Hindlimb muscle (tissue), 1 donor: ENCODE measurements around the gene ADAMTS10. TPM values are rescaled to one million over a fixed set of nuclear protein-coding genes. Genes with fewer than 3 reads are reported as not detected.
"Not testable (repeated sequence)": the region's sequence is repeated elsewhere in the genome, so short reads cannot be mapped to it uniquely, and the experiment has no call there.

Experiments
- DNase-seq: peaks from one replicate; pipeline ENCODE4 v3.0.0-alpha.2; 2013
- polyA plus RNA-seq: library from polyadenylated mRNA; unstranded; fragments of 120-200 nt; gene quantifications from one replicate; pipeline ENCODE4 v1.2.1, GENCODE V29; 2013; ENCODE audit not compliant: insufficient read length

The ADAMTS10 gene
- 31.2 TPM for polyA plus RNA-seq

GRCh38 chr19:8610041-8610935, at the start of gene ADAMTS10:
Gene ADAMTS10, minus strand, starts transcription at chr19:8610715. Its CDS starts 5,005 bp downstream, at chr19:8605710.
- peak; percentile 55 for DNase-seq

DNA sequence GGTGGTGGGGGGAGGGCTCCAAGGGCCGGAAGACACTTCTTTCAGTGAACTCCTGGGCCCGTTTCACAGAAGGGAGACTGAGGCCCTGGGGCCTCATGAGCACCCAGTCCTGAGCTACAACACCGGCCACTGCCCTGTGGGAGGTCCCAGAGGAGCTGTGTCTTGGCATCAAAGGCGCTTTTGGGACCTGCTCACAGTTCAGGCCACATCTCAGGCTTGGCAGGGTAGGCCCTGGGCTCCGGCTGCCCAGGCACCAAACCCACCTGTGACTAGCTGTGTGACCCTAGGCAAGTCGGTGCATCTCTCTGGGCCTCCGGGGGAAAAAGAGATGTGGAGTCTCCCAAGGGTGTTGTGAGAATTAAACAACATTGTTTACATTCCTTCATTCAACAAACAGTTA, 49.4 kb upstream of the ADAMTS10 start:
- DNase-seq: no peak

- no peak for DNase-seq
Measured at GRCh38 chr19:8657869-8658268, 47.4 kb upstream of the ADAMTS10 start.

DNA sequence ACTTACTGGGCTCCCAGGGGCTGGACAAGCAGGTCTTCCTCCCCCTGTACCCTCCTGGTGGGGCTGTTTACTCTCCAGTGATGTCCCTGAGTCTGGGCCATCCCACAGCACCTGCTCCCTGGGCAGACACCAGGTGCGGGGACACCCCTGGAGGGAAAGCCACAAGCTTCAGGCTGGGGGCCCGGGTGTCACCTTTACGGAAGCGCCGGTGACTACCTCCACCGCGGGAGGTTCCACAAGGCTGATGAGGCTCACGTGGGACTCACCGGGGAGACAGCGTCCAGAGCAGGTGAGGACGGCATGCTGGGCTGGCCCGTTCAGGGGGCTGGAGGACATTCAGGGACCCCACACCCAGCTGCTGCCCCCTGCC, 44.8 kb upstream of the ADAMTS10 start:
- DNase-seq: no peak

GRCh38 chr19:8654591-8655339, 44.2 kb upstream of the ADAMTS10 start:
- peak; percentile 37 for DNase-seq

DNA sequence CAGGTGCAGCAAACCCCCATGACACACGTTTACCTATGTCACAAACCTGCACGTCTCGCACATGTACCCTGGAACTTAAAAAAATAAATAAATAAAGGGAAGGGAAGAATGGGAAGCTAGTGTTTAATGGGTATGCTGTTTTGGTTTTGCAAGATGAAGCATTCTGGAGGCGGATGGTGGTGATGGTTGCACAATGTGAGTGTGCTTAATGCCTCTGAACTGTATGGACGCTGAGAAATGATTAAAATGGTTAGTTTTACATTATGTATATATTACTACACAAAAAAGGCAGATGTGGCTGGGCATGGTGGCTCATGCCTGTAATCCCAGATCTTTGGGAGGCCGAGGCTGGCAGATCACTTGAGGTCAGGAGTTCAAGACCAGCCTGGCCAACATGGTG, 37.7 kb upstream of the ADAMTS10 start:
- no peak for DNase-seq

- DNase-seq: no peak
Measured at GRCh38 chr19:8643860-8644653, 33.5 kb upstream of the ADAMTS10 start.

DNA sequence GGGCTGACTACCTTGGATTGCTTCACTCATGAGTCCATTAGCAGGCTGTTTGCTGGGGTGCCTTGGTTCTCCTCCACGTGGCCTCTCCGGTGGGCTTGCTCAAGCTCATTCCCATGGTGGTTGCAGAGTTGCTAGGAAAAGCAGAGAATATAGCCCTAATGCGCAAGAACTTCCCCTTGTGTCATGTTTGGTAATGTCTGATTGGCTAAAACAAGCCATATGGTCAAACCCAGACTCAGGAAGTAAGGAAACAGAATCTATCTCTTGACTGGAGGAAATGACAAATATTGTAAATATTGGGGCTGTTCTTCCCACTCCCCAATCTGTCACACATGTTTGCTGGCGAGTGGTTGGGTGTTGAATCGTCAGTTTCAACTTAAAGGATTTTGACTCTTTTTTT, 32.0 kb upstream of the ADAMTS10 start:
- no peak for DNase-seq

DNA sequence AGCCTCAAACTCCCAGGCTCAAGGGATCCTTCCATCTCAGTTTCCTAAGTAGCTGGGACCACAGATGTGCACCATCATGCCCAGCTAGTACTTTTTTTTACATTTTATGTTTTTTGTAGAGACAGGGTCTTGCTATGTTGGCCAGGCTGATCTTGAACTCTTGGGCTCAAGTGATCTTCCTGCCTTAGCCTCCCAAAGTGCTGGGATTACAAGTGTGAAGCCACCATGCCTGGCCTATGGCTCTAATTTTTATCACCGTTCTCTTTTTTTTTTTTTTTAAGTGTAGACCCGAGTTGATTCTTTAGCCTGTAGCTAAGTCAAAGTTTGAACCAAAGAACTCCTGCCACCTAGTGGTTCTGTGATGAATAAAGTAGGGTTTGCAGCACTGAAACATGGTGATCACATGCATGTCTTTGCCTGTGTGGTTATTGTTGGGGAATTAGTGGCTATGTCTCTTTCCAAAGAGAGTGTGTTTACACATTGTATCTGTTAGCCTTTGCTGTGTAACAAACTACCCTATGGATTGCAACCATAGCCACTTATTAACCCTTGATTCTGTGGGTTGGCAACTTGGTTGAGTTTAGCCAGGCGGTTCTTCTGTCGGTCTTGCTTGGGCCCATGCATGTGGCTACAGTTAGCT, 31.5 kb upstream of the ADAMTS10 start:
- DNase-seq: peak; percentile 34

DNA sequence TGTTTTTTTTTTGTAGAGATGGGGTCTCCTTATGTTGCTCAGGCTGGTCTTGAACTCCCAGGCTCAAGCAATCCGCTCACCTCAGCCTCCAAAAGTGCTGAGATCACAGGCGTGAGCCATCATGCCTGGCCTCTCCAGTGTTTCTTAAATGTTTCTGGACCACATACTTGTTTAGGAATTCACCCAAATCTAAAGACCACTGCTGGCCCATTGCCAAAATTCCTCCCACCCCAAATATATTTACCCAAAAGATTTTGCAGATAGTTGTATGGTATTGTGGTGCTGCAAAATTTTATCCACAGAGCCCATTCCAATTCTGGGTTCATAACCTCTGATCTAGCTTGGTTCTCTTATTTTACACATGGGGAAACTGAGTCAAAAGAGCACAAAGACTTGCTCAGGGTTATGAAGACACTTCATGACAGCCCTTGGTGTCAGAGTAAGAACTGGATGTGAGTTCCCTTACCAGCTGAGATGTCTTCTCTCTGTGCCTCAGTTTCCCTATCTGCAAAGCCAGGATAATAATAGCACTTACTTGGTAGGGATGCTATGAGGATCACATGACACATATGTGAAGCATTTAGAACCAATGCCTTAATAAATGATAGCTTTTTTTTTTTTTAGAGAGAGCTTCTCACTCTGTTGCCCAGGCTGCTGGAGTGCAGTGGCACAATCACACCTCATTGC, 30.8 kb upstream of the ADAMTS10 start:
- DNase-seq: no peak

- no peak for DNase-seq
Measured at GRCh38 chr19:8640402-8641004, 30.0 kb upstream of the ADAMTS10 start.

DNA sequence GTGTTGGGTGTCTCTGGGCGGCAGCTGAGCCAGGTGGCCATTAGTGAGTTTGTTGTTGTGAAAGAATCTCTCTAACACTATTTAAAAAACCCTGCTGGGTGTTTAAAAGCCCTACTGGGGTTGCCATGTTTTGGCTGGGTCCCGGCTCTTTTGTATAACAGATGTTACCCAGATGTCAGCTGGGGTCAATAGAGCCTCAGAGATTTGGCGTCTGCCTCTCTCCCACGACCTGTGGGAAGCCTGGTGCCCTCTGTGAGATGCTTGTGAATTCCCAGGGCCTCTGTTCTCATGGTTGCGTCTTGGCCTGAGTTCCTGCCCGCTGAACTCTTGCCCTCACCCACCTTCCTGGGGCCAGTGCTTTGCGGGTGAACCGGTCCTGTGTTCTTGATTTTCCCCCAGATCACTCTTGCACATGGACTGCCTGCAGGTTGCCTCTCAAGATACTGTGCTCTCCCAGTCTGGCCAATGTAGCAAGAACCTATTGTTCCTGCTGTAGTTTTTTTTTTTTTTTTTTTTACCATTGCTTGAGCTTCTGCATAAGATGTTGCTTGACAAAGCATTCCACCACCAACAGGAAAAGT, 29.4 kb upstream of the ADAMTS10 start:
- no peak for DNase-seq

GRCh38 chr19:8638078-8638619, 27.6 kb upstream of the ADAMTS10 start:
- DNase-seq: no peak

DNA sequence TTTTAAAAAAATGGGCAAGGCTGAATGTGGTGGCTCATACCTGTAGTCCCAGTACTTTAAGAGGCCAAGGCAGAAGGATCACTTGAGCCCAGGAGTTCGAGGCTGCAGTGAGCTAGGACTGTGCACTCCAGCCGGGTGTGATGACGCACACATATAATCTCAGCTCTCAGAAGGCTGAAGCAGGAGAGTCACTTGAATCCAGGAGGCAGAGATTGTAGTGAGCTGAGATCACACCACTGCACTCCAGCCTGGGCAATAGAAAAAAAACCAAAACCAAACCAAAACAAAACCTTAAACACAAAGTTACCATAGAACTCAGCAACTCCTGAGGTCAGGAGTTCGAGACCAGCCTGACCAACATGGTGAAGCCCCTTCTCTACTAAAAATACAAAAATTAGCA, 26.6 kb upstream of the ADAMTS10 start:
- DNase-seq: not testable (repeated sequence)

DNA sequence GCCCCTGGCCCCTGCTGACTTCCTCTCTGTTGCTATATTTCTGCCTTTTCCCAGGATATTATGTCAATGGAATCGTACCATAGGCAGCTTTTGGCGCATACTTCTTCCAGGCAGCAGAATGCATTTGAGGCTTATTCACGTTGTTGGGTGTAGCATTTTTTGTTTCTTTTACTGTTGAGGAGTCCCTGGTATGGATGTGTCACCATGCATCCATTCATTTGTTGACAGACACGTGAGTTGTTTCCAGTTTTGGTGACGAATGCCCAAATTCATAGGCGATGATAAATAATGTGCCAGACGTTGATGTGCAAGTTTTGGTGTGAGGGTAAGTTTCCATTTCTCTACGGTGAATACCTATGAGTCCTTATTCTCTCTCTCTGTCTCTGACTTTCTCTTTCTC, 24.9 kb upstream of the ADAMTS10 start:
- no peak for DNase-seq

DNA sequence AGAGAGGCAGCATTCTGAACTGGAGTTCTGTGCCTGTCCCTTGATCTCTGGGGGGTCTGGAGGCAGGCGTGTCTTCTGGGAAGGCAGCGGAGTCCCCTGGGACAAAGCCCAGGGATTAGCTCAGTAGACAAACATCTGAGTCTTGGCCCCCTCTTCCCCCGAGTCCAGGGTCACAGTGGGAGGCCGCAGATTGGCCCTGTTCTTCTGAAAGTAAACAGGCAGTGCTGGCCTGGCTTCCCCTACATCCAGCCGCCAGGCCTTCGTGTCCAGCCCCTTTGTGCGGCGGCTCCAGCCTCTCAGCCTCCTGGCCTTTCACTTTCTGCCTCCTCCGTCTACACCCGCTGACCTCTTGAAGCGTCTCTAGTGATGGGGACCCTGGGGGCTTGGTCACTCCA, 20.9 kb upstream of the ADAMTS10 start:
- no peak for DNase-seq

DNA sequence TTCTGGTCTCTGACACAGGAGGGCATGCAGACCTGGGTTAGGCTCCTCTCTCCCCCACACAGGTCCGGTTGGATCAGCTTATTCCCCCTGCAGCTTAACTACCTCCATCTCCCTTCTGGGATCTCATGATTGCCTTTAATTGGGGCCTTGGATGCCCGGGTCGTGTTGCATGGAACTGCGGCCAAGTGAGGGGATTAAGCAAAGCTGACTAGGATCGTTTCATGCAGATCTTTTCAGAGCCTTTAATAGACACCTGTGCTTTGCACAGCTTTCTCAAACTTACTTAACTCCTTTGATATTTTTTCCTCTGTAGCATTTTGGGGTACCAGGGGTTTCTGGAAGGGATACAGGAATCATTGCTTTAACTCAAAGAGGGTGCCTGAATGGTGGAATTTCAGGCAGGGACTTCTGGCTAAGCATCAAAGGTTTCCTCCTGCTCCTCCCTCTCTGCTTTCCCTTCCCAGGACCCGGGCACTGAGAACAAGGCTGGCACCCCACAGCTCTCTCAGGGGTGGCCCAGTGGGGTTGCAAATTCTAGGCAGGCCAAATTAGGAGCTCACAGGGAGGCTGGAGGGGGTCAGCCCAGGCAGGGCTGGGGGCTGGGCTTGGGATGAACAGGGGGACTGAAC, 20.4 kb upstream of the ADAMTS10 start:
- DNase-seq: no peak

DNA sequence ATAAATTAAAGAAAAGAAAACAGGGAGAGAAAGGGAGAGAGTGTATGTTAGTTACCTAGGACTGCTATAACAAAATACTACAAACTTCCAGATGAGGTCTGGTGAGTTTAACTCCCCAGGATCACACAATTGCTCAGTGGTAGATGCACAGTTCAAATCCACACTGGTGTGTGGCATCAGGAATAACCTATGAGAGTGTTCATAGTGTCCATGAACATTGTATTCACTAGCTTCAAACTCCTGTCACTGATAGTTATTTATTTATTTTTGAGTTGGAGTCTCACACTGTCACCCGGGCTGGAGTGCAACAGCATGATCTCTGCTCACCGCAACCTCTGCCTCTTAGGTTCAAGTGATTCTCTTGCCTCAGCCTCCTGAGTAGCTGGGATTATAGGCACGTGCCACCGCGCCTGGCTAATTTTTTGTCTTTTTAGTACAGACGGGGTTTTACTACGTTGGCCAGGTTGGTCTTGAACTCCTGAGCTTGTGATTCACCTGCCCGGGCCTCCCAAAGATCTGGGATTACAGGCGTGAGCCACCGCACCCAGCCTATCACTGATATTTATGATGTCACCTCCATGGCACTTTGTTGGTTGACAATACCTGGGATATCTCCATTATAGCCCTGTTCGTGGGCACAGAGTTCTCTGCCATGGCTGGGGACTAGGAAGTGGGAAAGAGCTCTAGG, 19.6 kb upstream of the ADAMTS10 start, which contains the start of gene NFILZ:
Gene NFILZ (plus strand): TSS at position 638 of the 688 bp plus-strand sequence. CDS start 46,133 bp downstream, outside the sequence.
- DNase-seq: no peak

DNA sequence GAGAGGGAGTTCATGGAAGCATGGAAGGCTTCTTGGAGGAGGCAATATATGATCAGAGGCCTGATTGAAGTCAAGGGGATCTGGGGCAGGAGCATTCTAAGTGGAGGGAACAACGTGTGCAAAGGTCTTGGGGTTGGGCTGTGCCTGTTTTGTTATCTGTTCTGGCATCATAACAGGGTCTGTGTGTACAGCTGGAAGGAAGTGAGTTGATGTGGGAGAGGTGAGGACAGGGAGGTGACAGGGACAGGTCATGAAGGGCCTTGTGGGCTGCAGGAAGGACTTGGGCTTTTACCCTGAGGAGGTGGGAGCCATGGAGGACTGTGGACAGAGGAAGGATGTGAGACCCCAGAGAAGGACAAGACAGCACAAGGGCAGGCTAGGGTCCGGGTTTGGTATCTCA, 18.7 kb upstream of the ADAMTS10 start:
- no peak for DNase-seq
